KMS-11 (cell line): ENCODE data around the gene PEAK3.

Experiments
- H2AFZ ChIP-seq: fragments of 200-600 bp; sonication (generic); 2 replicates; pipeline ENCODE4 v1.6.1; 2016; ENCODE audit warnings: antibody characterized with exemption, mixed run types, low read depth
- H3K27ac ChIP-seq: fragments of 200-600 bp; sonication (generic); 2 replicates; pipeline ENCODE4 v1.6.1; 2016; ENCODE audit warnings: mild to moderate bottlenecking, mixed run types
- H3K27me3 ChIP-seq: fragments of 200-600 bp; sonication (generic); 2 replicates; pipeline ENCODE4 v1.6.1; 2017; ENCODE audit warnings: mild to moderate bottlenecking, low read depth, mixed run types, moderate library complexity; ENCODE audit not compliant: insufficient read depth
- H3K36me3 ChIP-seq: fragments of 200-600 bp; sonication (generic); 2 replicates; pipeline ENCODE4 v1.6.1; 2017; ENCODE audit warnings: mild to moderate bottlenecking, mixed run types; ENCODE audit not compliant: insufficient read depth
- H3K4me1 ChIP-seq: fragments of 200-600 bp; sonication (generic); 2 replicates; pipeline ENCODE4 v1.6.1; 2016; ENCODE audit warnings: mild to moderate bottlenecking, low read depth, mixed run types; ENCODE audit not compliant: poor library complexity, severe bottlenecking
- H3K4me2 ChIP-seq: fragments of 200-600 bp; sonication (generic); 2 replicates; pipeline ENCODE4 v1.7.0; 2016; ENCODE audit warnings: mild to moderate bottlenecking, mixed run types
- H3K4me3 ChIP-seq: fragments of 200-600 bp; sonication (generic); IDR thresholded peaks from 2 replicates; pipeline ENCODE4 v1.6.1; 2017; ENCODE audit warnings: low read depth, low read length, mixed read lengths; ENCODE audit not compliant: insufficient read depth
- H3K79me2 ChIP-seq: fragments of 200-600 bp; sonication (generic); 2 replicates; pipeline ENCODE4 v1.6.1; 2016; ENCODE audit warnings: low read depth, mixed run types; ENCODE audit not compliant: insufficient read depth
- H3K9ac ChIP-seq: fragments of 200-600 bp; sonication (generic); 2 replicates; pipeline ENCODE4 v1.6.1; 2016; ENCODE audit warnings: mild to moderate bottlenecking, mixed run types
- H4K20me1 ChIP-seq: fragments of 200-600 bp; sonication (generic); 2 replicates; pipeline ENCODE4 v1.6.1; 2016; ENCODE audit warnings: mild to moderate bottlenecking, mixed run types; ENCODE audit not compliant: insufficient read depth
- TF ChIP-seq, protein P1 (sequence below): fragments of 200-600 bp; sonication (generic); conservative IDR thresholded peaks from 2 replicates; pipeline ENCODE4 v1.6.1; 2017; ENCODE audit warnings: low read depth, mild to moderate bottlenecking, antibody characterized with exemption, low read length, moderate library complexity, mixed read lengths

Gene PEAK3

DNA sequence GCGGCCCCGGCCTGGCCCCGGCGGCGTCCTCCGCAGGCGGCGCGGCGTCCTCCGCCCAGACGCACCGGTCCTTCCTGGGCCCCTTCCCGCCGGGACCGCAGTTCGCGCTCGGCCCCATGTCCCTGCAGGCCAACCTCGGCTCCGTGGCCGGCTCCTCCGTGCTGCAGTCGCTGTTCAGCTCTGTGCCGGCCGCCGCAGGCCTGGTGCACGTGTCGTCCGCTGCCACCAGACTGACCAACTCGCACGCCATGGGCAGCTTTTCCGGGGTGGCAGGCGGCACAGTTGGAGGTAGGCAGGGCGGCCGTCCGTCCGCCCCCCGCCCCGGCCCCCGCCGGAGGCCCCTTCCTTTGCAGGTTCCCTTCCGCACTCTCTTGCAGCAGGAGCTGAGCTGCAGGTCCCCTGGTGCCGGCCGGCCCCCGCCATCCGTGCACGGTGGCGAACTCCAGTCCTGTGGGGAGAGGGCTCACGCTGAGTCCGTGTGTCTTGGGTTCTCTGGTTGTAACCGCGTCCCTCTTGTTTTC lies 55.1 kb downstream of the PEAK3 start:
- Histone ChIP-seq H2AFZ (no peak overlapping the region), H3K79me2 (no peaks in the 10 kb centered on the region), H3K27ac (peak overlapping the region; percentile 81; the same call in 1 of the 2 replicates), H3K36me3 (0 out of 2 replicates have a peak, but pooled peaks cover 3% of the 10 kb centered on the region), H3K4me2 (peak overlapping the region; percentile 56), H3K4me1 (peaks cover 16% of the 10 kb centered on the region), H4K20me1 (no peaks in the 10 kb centered on the region), H3K9ac (no peak overlapping the region), H3K27me3 (no peaks in the 10 kb centered on the region), H3K4me3 (no peak overlapping the region)
- TF ChIP-seq, protein P1, sequence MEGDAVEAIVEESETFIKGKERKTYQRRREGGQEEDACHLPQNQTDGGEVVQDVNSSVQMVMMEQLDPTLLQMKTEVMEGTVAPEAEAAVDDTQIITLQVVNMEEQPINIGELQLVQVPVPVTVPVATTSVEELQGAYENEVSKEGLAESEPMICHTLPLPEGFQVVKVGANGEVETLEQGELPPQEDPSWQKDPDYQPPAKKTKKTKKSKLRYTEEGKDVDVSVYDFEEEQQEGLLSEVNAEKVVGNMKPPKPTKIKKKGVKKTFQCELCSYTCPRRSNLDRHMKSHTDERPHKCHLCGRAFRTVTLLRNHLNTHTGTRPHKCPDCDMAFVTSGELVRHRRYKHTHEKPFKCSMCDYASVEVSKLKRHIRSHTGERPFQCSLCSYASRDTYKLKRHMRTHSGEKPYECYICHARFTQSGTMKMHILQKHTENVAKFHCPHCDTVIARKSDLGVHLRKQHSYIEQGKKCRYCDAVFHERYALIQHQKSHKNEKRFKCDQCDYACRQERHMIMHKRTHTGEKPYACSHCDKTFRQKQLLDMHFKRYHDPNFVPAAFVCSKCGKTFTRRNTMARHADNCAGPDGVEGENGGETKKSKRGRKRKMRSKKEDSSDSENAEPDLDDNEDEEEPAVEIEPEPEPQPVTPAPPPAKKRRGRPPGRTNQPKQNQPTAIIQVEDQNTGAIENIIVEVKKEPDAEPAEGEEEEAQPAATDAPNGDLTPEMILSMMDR: no peak

DNA sequence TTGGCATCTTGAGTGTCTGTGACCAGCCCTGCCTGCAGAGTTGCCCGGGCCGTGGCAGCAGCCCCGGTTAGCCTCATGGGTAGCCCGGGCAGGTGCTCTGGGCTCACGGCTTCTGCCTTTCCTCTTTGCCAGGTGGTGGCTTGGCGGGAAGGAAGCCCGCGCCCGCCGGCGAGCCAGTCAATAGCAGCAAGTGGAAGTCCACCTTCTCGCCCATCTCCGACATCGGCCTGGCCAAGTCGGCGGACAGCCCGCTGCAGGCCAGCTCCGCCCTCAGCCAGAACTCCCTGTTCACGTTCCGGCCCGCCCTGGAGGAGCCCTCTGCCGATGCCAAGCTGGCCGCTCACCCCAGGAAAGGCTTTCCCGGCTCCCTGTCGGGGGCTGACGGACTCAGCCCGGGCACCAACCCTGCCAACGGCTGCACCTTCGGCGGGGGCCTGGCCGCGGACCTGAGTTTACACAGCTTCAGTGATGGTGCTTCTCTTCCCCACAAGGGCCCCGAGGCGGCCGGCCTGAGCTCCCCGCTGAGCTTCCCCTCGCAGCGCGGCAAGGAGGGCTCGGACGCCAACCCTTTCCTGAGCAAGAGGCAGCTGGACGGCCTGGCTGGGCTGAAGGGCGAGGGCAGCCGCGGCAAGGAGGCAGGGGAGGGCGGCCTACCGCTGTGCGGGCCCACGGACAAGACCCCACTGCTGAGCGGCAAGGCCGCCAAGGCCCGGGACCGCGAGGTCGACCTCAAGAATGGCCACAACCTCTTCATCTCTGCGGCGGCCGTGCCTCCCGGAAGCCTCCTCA lies 55.7 kb downstream of the PEAK3 start:
- Histone ChIP-seq H2AFZ (no peak overlapping the region), H3K27me3 (no peaks in the 10 kb centered on the region), H3K79me2 (no peaks in the 10 kb centered on the region), H4K20me1 (no peaks in the 10 kb centered on the region), H3K9ac (no peak overlapping the region), H3K27ac (no peak overlapping the region), H3K4me2 (no peak overlapping the region), H3K36me3 (0 out of 2 replicates have a peak, but pooled peaks cover 3% of the 10 kb centered on the region), H3K4me1 (peaks cover 16% of the 10 kb centered on the region), H3K4me3 (no peak overlapping the region)
- TF ChIP-seq, protein P1: no peak

DNA sequence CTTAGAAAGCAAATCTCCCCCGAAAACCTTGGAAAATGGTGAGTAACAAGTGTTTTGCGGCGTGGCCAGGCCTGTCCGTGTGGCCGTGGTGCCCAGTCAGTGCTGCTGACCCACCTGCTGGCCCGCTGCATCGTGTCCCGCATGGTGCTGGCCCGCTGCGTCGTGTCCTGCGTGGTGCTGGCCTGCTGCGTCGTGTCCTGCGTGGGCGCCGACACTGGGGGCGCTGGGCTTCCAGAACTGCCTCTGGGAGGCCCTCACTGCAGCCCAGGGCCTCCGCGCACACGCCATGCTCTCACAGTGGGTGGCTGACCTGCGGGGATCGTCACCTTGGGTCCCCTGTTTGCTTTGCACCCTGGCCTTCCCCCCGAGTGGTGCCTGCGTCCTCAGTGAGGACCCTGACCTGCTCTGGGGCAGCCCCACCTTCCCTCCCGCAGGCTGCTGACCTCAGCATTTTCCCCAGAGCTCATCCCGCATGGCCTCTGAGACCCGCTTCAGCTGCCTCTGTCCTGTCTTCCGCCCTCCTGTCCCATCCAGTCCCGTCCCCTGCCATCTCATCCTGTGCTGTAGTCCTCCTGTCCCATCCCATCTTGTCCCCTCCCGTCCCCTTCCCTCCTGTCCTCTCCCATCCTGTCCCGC lies 56.4 kb downstream of the PEAK3 start:
- Histone ChIP-seq H3K9ac (no peak overlapping the region), H3K79me2 (no peaks in the 10 kb centered on the region), H3K4me1 (peaks cover 16% of the 10 kb centered on the region), H4K20me1 (no peaks in the 10 kb centered on the region), H3K4me3 (no peak overlapping the region), H3K36me3 (0 out of 2 replicates have a peak, but pooled peaks cover 3% of the 10 kb centered on the region), H3K4me2 (no peak overlapping the region), H2AFZ (no peak overlapping the region), H3K27ac (no peak overlapping the region), H3K27me3 (no peaks in the 10 kb centered on the region)
- TF ChIP-seq, protein P1: no peak

DNA sequence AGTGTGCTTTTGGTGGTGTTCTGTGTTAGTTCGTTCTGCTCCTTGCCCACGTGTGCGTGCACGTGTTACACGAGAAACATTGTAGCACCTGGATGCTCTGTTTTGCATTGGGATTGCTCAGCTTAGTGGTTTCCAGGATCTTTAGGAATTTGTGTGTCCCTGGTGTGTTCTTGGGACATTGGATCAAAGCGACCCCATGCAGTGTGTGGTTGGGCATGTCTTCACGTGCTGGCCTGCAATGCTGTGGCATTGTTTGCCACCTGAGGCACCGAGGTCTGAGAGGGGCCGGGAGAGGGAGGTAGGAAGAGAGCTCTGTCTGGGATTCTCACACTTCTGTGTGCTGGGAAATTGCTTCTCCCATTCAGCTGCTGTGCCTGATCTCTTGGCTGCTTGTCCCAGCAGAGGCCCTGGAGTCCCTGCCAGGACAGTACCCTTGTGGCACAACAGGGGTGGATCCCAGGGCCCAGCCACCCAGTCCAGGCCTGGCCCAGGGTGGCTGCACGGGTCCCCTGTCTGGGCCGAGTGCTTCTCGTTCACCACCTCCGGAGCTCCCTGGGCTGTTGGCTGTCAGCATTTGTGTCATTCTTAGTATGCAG lies 57.1 kb downstream of the PEAK3 start:
- Histone ChIP-seq H3K4me3 (no peak overlapping the region), H3K79me2 (no peaks in the 10 kb centered on the region), H3K27ac (no peak overlapping the region), H2AFZ (no peak overlapping the region), H4K20me1 (no peaks in the 10 kb centered on the region), H3K4me2 (no peak overlapping the region), H3K27me3 (no peaks in the 10 kb centered on the region), H3K4me1 (peaks cover 16% of the 10 kb centered on the region), H3K36me3 (no peaks in the 10 kb centered on the region), H3K9ac (no peak overlapping the region)
- TF ChIP-seq, protein P1: no peak
